Hepatocyte (in vitro differentiated cells): ENCODE data around the gene HCN1.

Experiments used
- CTCF ChIP-seq: fragments of 200-600 bp; sonication (generic); IDR thresholded peaks from 2 replicates; pipeline ENCODE4 v1.5.1; 2016; ENCODE audit warnings: antibody characterized with exemption, mild to moderate bottlenecking; ENCODE audit not compliant: poor library complexity
- EZH2phosphoT487 ChIP-seq: fragments of 200-600 bp; sonication (generic); IDR thresholded peaks from one replicate; pipeline ENCODE4 v1.6.1; 2018; ENCODE audit warnings: antibody characterized with exemption, mild to moderate bottlenecking, low read depth, moderate library complexity; ENCODE audit not compliant: unreplicated experiment, severe bottlenecking

- TF ChIP-seq CTCF (no peak), EZH2phosphoT487 (no peak)
Observed at GRCh38 chr5:45385321-45386058, 310.7 kb downstream of the HCN1 start.
